Mammary epithelial cell (primary cell): ENCODE results near the gene CMC2.

Experiments
- CTCF ChIP-seq, 2 donors: IDR thresholded peaks in 1 of 2; conservative IDR thresholded peaks in 1 of 2; 2 replicates each; pipeline ENCODE4 v1.5.1; 2011 to 2012; ENCODE audit warnings: inconsistent platforms in 2 of 2, low read length in 2 of 2, mild to moderate bottlenecking in 2 of 2, control low read depth in 1 of 2, low read depth in 1 of 2; ENCODE audit not compliant: insufficient read depth in 1 of 2; ENCODE audit errors: extremely low read depth in 1 of 2
- EZH2 ChIP-seq: IDR thresholded peaks from 2 replicates; pipeline ENCODE4 v1.6.1; 2012; ENCODE audit warnings: low read length, inconsistent platforms, borderline replicate concordance

GRCh38 chr16:80931801-80932707 is 74.6 kb downstream of the CMC2 start:
- TF ChIP-seq EZH2 = no peak
- TF ChIP-seq CTCF (conservative IDR thresholded peaks at IDR 0.05 in 1 of 2, IDR thresholded peaks at IDR 0.05 in 1 of 2; ENCODE audit: extremely low read depth in 1 of 2, insufficient read depth in 1 of 2, low read depth in 1 of 2, low read length in 2 of 2) = no peak
